PFSK-1 (cell line): ENCODE data around the gene INHBB.

ENCODE experiments used
- FOXP2 ChIP-seq: optimal IDR thresholded peaks from 2 replicates; pipeline ENCODE3; 2011; ENCODE audit warnings: borderline replicate concordance, control low read depth, inconsistent platforms; ENCODE audit not compliant: insufficient read depth; ENCODE audit errors: extremely low read length, extremely low read depth
- POLR2AphosphoS5 ChIP-seq: IDR thresholded peaks from 2 replicates; pipeline ENCODE4 v1.6.1; 2012; ENCODE audit warnings: low read depth, mild to moderate bottlenecking, control low read depth, low read length, moderate library complexity
- SIN3A ChIP-seq: IDR thresholded peaks from 2 replicates; pipeline ENCODE4 v1.6.1; 2012; ENCODE audit warnings: mild to moderate bottlenecking, low read length, moderate library complexity, borderline replicate concordance; ENCODE audit not compliant: insufficient read depth
- TAF1 ChIP-seq: IDR thresholded peaks from 2 replicates; pipeline ENCODE4 v1.6.1; 2012; ENCODE audit warnings: low read length, control low read depth, borderline replicate concordance; ENCODE audit not compliant: insufficient read depth
- TF ChIP-seq, protein P1 (sequence below), 2 experiments: IDR thresholded peaks; 2 replicates each; pipeline versions ENCODE4 v1.6.1 to v1.8.0; 2011 to 2012; ENCODE audit warnings: low read depth in 2 of 2, low read length in 2 of 2, control low read depth in 1 of 2, inconsistent platforms in 1 of 2, mild to moderate bottlenecking in 1 of 2, moderate library complexity in 1 of 2; ENCODE audit not compliant: insufficient read depth in 1 of 2

The INHBB gene

DNA sequence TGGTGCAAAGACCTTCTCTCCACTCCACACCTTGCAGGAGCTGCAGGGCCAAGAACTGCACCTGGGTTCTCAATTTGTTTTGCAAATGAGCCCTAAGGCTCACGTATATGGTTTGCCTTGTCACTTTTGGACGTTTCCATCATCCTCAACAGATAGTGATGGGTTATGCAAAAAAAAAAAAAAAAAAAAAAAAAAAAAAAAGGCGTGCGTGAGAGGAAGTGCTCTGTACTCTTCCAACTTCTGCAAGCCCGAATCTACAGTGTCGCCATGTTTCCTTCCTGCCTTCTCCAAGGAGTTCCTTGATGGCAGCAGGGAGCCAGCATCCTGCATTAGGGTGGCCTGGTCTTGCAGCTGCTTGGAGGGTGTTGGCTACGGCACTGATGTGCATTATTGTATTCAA lies 4.0 kb upstream of the INHBB start:
- TF ChIP-seq FOXP2 (no peak), SIN3A (no peak), POLR2AphosphoS5 (no peak), TAF1 (no peak)
- TF ChIP-seq, protein P1, sequence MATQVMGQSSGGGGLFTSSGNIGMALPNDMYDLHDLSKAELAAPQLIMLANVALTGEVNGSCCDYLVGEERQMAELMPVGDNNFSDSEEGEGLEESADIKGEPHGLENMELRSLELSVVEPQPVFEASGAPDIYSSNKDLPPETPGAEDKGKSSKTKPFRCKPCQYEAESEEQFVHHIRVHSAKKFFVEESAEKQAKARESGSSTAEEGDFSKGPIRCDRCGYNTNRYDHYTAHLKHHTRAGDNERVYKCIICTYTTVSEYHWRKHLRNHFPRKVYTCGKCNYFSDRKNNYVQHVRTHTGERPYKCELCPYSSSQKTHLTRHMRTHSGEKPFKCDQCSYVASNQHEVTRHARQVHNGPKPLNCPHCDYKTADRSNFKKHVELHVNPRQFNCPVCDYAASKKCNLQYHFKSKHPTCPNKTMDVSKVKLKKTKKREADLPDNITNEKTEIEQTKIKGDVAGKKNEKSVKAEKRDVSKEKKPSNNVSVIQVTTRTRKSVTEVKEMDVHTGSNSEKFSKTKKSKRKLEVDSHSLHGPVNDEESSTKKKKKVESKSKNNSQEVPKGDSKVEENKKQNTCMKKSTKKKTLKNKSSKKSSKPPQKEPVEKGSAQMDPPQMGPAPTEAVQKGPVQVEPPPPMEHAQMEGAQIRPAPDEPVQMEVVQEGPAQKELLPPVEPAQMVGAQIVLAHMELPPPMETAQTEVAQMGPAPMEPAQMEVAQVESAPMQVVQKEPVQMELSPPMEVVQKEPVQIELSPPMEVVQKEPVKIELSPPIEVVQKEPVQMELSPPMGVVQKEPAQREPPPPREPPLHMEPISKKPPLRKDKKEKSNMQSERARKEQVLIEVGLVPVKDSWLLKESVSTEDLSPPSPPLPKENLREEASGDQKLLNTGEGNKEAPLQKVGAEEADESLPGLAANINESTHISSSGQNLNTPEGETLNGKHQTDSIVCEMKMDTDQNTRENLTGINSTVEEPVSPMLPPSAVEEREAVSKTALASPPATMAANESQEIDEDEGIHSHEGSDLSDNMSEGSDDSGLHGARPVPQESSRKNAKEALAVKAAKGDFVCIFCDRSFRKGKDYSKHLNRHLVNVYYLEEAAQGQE (IDR thresholded peaks at IDR 0.05; ENCODE audit: insufficient read depth in 1 of 2, low read depth in 2 of 2, low read length in 2 of 2): no peak

GRCh38 chr2:120342446-120342845 lies 3.5 kb upstream of the INHBB start:
- TF ChIP-seq POLR2AphosphoS5 (no peak), TAF1 (no peak), SIN3A (no peak)

DNA sequence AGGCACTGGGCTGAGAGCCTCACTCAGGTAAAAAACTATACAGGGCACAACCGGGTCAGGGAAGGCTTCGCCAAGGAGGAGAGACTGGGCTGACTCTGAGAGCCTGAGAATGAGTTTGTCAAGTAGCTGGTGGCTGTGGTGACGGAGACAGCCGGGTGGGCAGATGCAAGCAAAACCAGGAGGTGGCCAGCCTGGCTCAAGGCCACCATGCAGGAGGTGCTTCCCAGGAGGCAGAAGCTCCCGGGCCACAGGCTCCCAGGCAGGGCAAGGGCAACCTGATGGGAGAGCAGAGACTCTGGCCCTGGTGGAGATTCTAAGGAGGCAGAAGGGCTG lies 2.9 kb upstream of the INHBB start:
- no peak for TF ChIP-seq TAF1
- TF ChIP-seq SIN3A: no peak
- no peak for TF ChIP-seq POLR2AphosphoS5
- no peak for TF ChIP-seq FOXP2
- TF ChIP-seq, protein P1 (IDR thresholded peaks at IDR 0.05; ENCODE audit: insufficient read depth in 1 of 2, low read depth in 2 of 2, low read length in 2 of 2): no peak

- TF ChIP-seq TAF1 (no peak), POLR2AphosphoS5 (no peak), FOXP2 (no peak), SIN3A (no peak)
- TF ChIP-seq, protein P1 (IDR thresholded peaks at IDR 0.05; ENCODE audit: insufficient read depth in 1 of 2, low read depth in 2 of 2, low read length in 2 of 2): no peak
Observed at GRCh38 chr2:120343433-120344105, 2.4 kb upstream of the INHBB start.

DNA sequence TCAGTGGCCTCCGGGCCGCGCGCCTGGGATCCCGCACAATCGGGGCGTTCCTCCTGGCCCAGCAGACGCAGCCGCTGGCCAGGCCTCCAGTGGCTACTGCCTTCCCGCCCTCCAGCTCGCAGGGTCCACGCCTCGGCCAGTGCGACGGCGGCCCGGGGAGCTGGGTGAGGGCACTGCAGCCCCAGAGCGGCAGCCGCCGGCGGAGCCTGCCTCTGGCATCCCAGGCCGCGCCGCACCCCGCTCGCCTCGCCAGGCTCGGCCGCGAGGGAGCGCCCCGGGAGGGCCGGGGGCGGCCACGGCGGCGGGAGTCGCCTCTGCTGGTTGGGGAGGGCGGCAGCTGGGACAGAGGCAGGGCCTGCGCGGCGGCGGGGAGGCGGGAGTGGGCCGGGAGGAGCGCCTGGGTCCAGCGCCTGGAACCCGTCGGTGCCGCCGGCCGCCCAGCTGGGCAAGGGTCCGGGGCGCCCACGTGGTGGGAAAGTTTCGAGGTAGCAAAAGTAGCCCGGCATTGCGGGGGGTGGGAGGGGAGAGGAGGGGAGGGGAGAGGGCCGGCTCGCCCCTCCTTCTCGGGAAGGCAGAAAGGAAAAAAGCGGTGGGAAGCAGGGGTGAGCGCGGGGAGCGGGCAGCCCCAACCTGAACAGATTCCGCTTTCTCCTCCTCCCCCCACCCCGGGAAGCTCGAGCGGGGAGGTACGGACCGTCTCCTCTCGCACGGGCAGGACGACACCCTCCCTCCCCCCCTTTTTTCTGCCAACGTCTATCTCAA lies 1.5 kb upstream of the INHBB start:
- TF ChIP-seq, protein P1 (IDR thresholded peaks at IDR 0.05; ENCODE audit: insufficient read depth in 1 of 2, low read depth in 2 of 2, low read length in 2 of 2): no peak
- no peak for TF ChIP-seq SIN3A
- no peak for TF ChIP-seq FOXP2
- TF ChIP-seq POLR2AphosphoS5: no peak
- TF ChIP-seq TAF1: no peak
